ENCODE data around the gene IL1RAPL1.
"Not testable (repeated sequence)": the region's sequence is repeated elsewhere in the genome, so short reads cannot be mapped to it uniquely, and the experiment has no call there.

IL1RAPL1 gene

GRCh38 chrX:28719620-28720019 lies 132.4 kb downstream of the IL1RAPL1 start:
- TF ChIP-seq, protein P1, sequence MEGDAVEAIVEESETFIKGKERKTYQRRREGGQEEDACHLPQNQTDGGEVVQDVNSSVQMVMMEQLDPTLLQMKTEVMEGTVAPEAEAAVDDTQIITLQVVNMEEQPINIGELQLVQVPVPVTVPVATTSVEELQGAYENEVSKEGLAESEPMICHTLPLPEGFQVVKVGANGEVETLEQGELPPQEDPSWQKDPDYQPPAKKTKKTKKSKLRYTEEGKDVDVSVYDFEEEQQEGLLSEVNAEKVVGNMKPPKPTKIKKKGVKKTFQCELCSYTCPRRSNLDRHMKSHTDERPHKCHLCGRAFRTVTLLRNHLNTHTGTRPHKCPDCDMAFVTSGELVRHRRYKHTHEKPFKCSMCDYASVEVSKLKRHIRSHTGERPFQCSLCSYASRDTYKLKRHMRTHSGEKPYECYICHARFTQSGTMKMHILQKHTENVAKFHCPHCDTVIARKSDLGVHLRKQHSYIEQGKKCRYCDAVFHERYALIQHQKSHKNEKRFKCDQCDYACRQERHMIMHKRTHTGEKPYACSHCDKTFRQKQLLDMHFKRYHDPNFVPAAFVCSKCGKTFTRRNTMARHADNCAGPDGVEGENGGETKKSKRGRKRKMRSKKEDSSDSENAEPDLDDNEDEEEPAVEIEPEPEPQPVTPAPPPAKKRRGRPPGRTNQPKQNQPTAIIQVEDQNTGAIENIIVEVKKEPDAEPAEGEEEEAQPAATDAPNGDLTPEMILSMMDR (conservative IDR thresholded peaks at IDR 0.05; ENCODE audit: low read length): no peak
- H3K4me3 ChIP-seq (ENCODE audit: low read length): no peak overlapping the region
- no peak for DNase-seq (ENCODE audit: low read depth)

DNA sequence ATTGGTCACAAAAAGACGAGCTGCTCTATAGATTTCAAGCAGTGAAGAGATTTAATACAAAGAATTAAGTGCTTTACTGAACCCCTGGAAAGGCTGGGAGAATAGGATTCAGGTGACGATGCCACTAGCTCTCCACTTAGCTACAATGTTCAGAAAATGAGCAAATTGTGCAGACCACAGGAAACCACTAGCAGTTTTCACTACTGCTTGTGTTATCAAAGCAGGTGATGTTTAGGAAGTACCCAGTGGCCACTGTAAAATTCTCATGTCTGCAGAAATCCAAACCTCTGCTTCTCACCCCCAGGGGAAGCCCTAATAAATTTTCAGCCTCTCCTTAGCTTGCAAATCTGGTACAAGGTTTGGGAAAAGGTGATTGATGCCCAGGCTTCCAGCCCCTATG lies 165.1 kb downstream of the IL1RAPL1 start:
- no peak overlapping the region for H3K4me3 ChIP-seq (ENCODE audit: low read length)
- no peak for DNase-seq (ENCODE audit: low read depth)
- TF ChIP-seq, protein P1 (conservative IDR thresholded peaks at IDR 0.05; ENCODE audit: low read length): no peak

- TF ChIP-seq, protein P1 (conservative IDR thresholded peaks at IDR 0.05; ENCODE audit: low read length): no peak
- H3K4me3 ChIP-seq (ENCODE audit: low read length): no peak overlapping the region
- DNase-seq (ENCODE audit: low read depth): no peak
Measured at GRCh38 chrX:28756175-28756574, 168.9 kb downstream of the IL1RAPL1 start.

GRCh38 chrX:28756647-28757046 lies 169.4 kb downstream of the IL1RAPL1 start:
- no peak overlapping the region for H3K4me3 ChIP-seq (ENCODE audit: low read length)
- TF ChIP-seq, protein P1 (conservative IDR thresholded peaks at IDR 0.05; ENCODE audit: low read length): no peak
- no peak for DNase-seq (ENCODE audit: low read depth)

DNA sequence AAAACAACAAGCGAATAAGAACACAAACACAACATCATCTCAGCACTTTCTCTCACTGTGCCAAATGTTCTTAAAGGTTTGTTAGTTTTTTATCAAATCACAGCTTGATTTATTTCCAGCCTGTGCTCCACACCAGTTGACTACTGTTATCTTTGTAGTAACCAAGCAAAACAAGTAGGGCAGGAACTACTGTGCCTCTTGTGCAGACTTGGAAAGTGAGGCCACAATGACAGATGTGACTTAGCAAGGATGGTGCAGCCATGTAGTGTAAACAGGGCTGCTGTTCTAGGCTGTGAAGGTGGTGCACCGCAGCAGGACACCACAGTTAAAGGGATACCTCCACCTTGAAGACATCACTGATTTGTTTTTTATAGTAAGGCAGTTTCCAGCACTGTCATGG lies 170.0 kb downstream of the IL1RAPL1 start:
- TF ChIP-seq, protein P1 (conservative IDR thresholded peaks at IDR 0.05; ENCODE audit: low read length): no peak
- DNase-seq (ENCODE audit: low read depth): no peak
- no peak overlapping the region for H3K4me3 ChIP-seq (ENCODE audit: low read length)

DNA sequence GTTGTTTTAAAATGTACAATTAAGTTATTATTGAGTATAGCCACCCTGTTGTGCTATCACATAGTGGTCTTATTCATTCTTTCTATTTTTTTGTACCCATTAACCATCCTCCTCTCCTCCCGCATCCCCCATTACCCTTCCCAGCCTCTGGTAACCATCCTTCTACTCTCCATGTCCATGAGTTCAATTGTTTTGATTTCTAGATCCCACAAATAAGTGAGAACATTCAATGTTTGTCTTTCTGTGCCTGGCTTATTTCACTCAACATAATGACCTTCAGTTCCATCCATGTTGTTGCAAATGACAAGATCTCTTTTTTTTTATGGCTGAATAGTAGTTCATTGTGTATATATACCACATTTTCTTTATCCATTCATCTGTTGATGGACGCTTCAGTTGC lies 179.3 kb downstream of the IL1RAPL1 start:
- DNase-seq (ENCODE audit: low read depth); H3K4me3 ChIP-seq (ENCODE audit: low read length): not testable (repeated sequence)

GRCh38 chrX:28773807-28774206 lies 186.6 kb downstream of the IL1RAPL1 start:
- DNase-seq (ENCODE audit: low read depth): no peak
- H3K4me3 ChIP-seq (ENCODE audit: low read length): no peak overlapping the region
- TF ChIP-seq, protein P1 (conservative IDR thresholded peaks at IDR 0.05; ENCODE audit: low read length): no peak

DNA sequence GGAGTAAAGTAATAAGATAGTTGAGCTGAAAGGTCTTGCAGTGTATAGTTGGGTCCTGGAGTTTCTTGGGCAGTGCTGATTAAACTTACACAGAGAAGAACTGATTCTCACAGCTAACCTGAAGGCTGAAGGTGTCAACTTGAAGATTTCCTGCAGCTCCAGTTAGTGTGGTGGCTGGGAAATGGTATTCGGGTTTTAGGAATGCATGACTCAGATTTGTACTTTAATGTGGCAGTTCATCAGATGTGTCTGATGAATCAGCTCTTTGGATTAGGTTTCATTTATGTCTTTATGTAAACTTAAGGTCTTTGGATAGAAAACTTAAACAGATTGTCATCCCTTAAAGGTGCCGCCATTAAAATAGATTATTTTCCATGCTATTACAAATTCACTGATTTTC lies 200.0 kb downstream of the IL1RAPL1 start:
- no peak overlapping the region for H3K4me3 ChIP-seq (ENCODE audit: low read length)
- TF ChIP-seq, protein P1 (conservative IDR thresholded peaks at IDR 0.05; ENCODE audit: low read length): no peak
- DNase-seq (ENCODE audit: low read depth): no peak

- not testable (repeated sequence) for H3K4me3 ChIP-seq (ENCODE audit: low read length)
Measured at GRCh38 chrX:28800671-28801070, 213.4 kb downstream of the IL1RAPL1 start.

More at GRCh38 chrX:28800671-28801070, 213.4 kb downstream of the IL1RAPL1 start:
- DNase-seq (ENCODE audit: low read depth): not testable (repeated sequence)

Measured in AG10803 (cell line).